SK-N-DZ (cell line): ENCODE data around the gene RASSF1.
"Not testable (repeated sequence)": the region's sequence is repeated elsewhere in the genome, so short reads cannot be mapped to it uniquely, and the experiment has no call there.

Source experiments
- DNase-seq: peaks from one replicate; pipeline ENCODE4 v3.0.0-alpha.2; 2015; ENCODE audit warnings: low spot score

RASSF1 gene

DNA sequence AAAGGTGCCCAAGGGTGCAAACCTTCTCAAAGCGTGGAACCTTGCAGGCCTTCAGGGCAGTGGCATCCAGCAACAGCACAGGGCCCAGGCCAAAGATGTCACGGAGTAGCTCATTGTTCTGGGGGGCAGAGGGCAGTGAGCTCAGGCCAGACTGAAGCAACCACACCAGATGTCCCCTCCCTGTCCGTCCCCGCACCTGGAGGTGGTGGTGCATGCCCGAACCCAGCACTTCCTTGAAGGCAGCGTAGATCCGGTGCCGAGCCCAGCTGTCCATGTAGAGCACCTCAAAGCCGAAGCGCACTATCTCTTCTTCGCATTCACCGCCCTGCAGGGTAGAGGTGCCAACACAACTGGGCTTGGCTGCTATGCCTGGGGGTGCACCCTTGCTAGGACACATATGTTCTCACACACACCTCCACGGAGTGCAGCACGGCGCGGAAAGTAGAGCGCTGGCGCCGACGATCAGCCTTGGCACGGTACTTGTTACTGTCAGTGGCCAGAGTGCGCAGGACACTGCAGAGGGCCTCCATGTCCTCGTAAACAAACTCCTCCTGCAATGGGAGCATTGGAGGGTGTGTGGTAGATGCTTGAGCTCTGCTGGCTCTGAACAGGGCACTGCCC lies 52.1 kb downstream of the RASSF1 start:
- DNase-seq: no peak

DNA sequence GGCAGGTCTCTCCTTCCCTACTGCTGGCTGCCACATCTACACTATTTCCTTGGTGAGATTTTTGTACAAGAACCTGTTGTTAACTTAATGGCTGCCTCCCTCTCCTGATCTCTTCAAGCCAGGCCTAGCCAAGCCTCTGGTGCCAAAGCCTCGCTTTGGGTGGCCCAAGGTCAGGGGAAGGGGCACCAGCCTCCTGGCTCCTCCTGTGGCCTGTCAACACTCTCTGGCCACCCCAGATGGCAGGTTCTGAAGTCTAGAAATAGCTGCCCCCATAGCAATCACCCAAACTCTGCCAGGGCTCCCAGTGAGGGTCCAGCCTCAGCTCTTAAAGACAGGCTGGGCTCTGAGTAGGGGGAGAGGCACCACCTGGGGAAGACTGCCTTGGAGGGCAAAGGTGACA lies 53.4 kb downstream of the RASSF1 start:
- no peak for DNase-seq

DNA sequence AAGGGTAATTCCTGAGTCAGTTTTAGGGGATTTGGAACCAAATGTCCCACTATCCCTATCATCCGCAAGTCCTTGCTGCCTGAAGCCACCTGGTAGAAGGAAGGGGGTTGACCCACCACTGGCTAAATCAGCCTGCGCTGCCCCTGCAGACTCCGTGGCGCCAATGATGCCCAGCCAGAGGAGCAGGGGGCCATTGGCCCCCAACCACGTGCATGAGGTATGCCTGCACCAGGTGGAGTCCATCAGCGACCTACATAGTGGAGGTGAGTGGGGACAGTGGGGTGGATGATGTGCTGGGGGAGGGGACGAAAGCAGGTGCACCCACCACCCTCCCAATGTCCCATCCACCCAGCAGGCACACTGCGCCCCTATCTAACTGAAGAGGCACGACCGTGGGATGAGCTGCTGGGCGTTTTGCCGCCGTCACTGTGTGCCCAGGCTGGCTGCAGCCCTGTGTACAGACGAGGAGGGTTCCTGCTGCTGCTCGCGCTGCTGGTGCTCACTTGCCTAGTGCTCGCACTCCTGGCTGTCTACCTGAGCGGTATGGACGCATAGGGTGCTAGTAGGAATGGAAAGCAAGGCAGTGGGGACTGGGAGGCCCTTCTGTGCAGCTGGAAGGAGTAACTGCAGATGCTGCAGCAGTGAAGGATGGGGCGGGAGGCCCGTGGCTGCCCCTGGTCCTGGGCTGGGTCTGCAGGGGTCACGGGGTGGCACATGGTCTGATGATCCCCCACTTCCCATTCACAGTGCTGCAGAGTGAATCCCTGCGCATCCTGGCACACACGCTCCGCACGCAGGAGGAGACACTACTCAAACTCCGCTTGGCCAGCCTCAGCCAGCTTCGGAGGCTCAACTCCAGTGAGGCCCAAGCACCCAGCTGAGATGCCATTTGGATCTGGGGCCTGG lies 54.1 kb downstream of the RASSF1 start:
- no peak for DNase-seq

DNA sequence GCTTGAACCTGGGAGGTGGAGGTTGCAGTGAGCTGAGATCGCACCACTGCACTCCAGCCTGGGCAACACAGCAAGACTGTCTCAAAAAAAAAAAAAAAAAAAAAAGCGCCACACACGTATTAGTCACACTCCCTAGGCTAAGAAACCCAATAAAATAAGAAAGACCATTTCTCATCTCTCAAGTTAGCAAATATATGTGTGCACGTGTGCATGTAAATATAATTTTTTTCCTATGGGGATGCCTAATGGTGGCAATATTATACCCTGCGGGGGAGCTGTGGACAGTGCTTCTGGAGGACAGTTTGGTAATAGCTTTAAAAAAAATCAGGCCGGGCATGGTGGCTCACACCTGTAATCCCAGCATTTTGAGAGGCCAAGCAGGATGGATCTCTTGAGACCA lies 56.5 kb downstream of the RASSF1 start:
- DNase-seq: not testable (repeated sequence)
